HEK293 (cell line): Measurements from ENCODE around the gene PMF1.
A peak's percentile ranks its signal among the peaks of the same experiment; 100 is the strongest.

Experiments used
- CTCF ChIA-PET: fragments of 350-600 bp; formaldehyde crosslinking; extraction: SDS; loops from one replicate; lab custom pipeline; 2021; ENCODE audit warnings: antibody characterized with exemption; lab: Yijun Ruan, JAX
- POLR2A ChIA-PET: fragments of 300-600 bp; formaldehyde crosslinking; extraction: SDS; loops from one replicate; lab custom pipeline; 2020; ENCODE audit warnings: antibody characterized with exemption, inconsistent platforms; lab: Yijun Ruan, JAX
- H3K27ac ChIP-seq: fragments of 200-500 bp; sonication (Bioruptor generic); 2 replicates; pipeline ENCODE4 v1.5.1; 2014; ENCODE audit warnings: low read depth, low read length, control low read depth, inconsistent platforms; ENCODE audit errors: extremely low read depth
- H3K36me3 ChIP-seq, 2 experiments: fragments of 200-500 bp in 1 of 2; sonication (Bioruptor generic) in 1 of 2; 1 replicate in 1 of 2; 2 replicates in 1 of 2; pipeline ENCODE4 v1.5.1; 2014 to 2017; ENCODE audit warnings: inconsistent platforms in 2 of 2, low read length in 2 of 2; ENCODE audit not compliant: control insufficient read depth in 2 of 2, insufficient read depth in 1 of 2
- H3K4me1 ChIP-seq: fragments of 200-500 bp; sonication (Bioruptor generic); 2 replicates; pipeline ENCODE4 v1.5.1; 2014; ENCODE audit warnings: mild to moderate bottlenecking, low read length, inconsistent platforms; ENCODE audit not compliant: control insufficient read depth, insufficient read depth
- H3K4me3 ChIP-seq: 2 replicates; pipeline ENCODE4 v1.5.1; 2011; ENCODE audit warnings: low read depth, mild to moderate bottlenecking, control low read depth, low read length, moderate library complexity
- H3K9me3 ChIP-seq: fragments of 200-500 bp; sonication (Bioruptor generic); 2 replicates; pipeline ENCODE4 v1.5.1; 2014; ENCODE audit warnings: low read depth, low read length, inconsistent platforms; ENCODE audit not compliant: control insufficient read depth, insufficient read depth
- EGR2 ChIP-seq: fragments of 450-650 bp; formaldehyde crosslinking; IDR thresholded peaks from 2 replicates; pipeline ENCODE4 v1.5.1; 2016; ENCODE audit warnings: low read depth, missing biosample characterization, missing genetic modification characterization
- KLF10 ChIP-seq: fragments of 450-650 bp; IDR thresholded peaks from 2 replicates; pipeline ENCODE4 v1.5.1; 2018; ENCODE audit warnings: missing biosample characterization, mild to moderate bottlenecking, missing genetic modification characterization
- KLF16 ChIP-seq: fragments of 450-650 bp; formaldehyde crosslinking; IDR thresholded peaks from 2 replicates; pipeline ENCODE4 v1.5.1; 2017; ENCODE audit warnings: missing biosample characterization, missing genetic modification characterization
- MEIS1 ChIP-seq: sonication (generic); formaldehyde crosslinking; IDR thresholded peaks from 2 replicates; pipeline ENCODE4 v1.8.1; 2022; ENCODE audit warnings: missing genetic modification reagents, mild to moderate bottlenecking, borderline replicate concordance
- MYNN ChIP-seq: fragments of 450-650 bp; formaldehyde crosslinking; IDR thresholded peaks from 2 replicates; pipeline ENCODE4 v1.5.1; 2016; ENCODE audit warnings: missing biosample characterization, missing genetic modification characterization, borderline replicate concordance
- OSR2 ChIP-seq: fragments of 450-650 bp; formaldehyde crosslinking; IDR thresholded peaks from 2 replicates; pipeline ENCODE4 v1.5.1; 2016; ENCODE audit warnings: missing biosample characterization, missing genetic modification characterization
- OVOL3 ChIP-seq: fragments of 450-650 bp; formaldehyde crosslinking; IDR thresholded peaks from 2 replicates; pipeline ENCODE4 v1.5.1; 2016; ENCODE audit warnings: missing biosample characterization, missing genetic modification characterization
- RBAK ChIP-seq: fragments of 450-650 bp; formaldehyde crosslinking; IDR thresholded peaks from 2 replicates; pipeline ENCODE4 v1.5.1; 2016; ENCODE audit warnings: missing biosample characterization, missing genetic modification characterization
- SP7 ChIP-seq: fragments of 450-650 bp; formaldehyde crosslinking; IDR thresholded peaks from 2 replicates; pipeline ENCODE4 v1.5.1; 2016; ENCODE audit warnings: missing biosample characterization, missing genetic modification characterization
- WT1 ChIP-seq: fragments of 450-650 bp; formaldehyde crosslinking; IDR thresholded peaks from 2 replicates; pipeline ENCODE4 v1.5.1; 2016; ENCODE audit warnings: missing biosample characterization, missing genetic modification characterization
- YY1 ChIP-seq: fragments of 450-650 bp; formaldehyde crosslinking; IDR thresholded peaks from 2 replicates; pipeline ENCODE4 v1.5.1; 2018; ENCODE audit warnings: missing biosample characterization, missing genetic modification characterization
- ZBTB10 ChIP-seq: fragments of 450-650 bp; formaldehyde crosslinking; IDR thresholded peaks from 2 replicates; pipeline ENCODE4 v1.5.1; 2016; ENCODE audit warnings: missing biosample characterization, missing genetic modification characterization
- ZBTB48 ChIP-seq: fragments of 450-650 bp; formaldehyde crosslinking; IDR thresholded peaks from 2 replicates; pipeline ENCODE4 v1.5.1; 2016; ENCODE audit warnings: missing biosample characterization, missing genetic modification characterization
- ZBTB8A ChIP-seq: fragments of 450-650 bp; formaldehyde crosslinking; IDR thresholded peaks from 2 replicates; pipeline ENCODE4 v1.5.1; 2016; ENCODE audit warnings: missing biosample characterization, missing genetic modification characterization
- ZNF133 ChIP-seq: fragments of 450-650 bp; formaldehyde crosslinking; IDR thresholded peaks from 2 replicates; pipeline ENCODE4 v1.5.1; 2016; ENCODE audit warnings: missing biosample characterization, missing genetic modification characterization
- ZNF148 ChIP-seq: fragments of 450-650 bp; formaldehyde crosslinking; IDR thresholded peaks from 2 replicates; pipeline ENCODE4 v1.5.0; 2017; ENCODE audit warnings: missing biosample characterization, missing genetic modification characterization, borderline replicate concordance
- ZNF157 ChIP-seq: fragments of 450-650 bp; formaldehyde crosslinking; IDR thresholded peaks from 2 replicates; pipeline ENCODE4 v1.5.1; 2016; ENCODE audit warnings: missing biosample characterization, missing genetic modification characterization
- ZNF214 ChIP-seq: fragments of 450-650 bp; formaldehyde crosslinking; IDR thresholded peaks from 2 replicates; pipeline ENCODE4 v1.5.1; 2017; ENCODE audit warnings: missing biosample characterization, mild to moderate bottlenecking, missing genetic modification characterization, borderline replicate concordance
- ZNF24 ChIP-seq: fragments of 450-650 bp; formaldehyde crosslinking; IDR thresholded peaks from 2 replicates; pipeline ENCODE4 v1.5.1; 2016; ENCODE audit warnings: missing biosample characterization, missing genetic modification characterization
- ZNF335 ChIP-seq: fragments of 450-650 bp; formaldehyde crosslinking; conservative IDR thresholded peaks from 2 replicates; pipeline ENCODE4 v1.5.1; 2016; ENCODE audit warnings: missing biosample characterization, missing genetic modification characterization
- ZNF366 ChIP-seq: fragments of 450-650 bp; formaldehyde crosslinking; conservative IDR thresholded peaks from 2 replicates; pipeline ENCODE4 v1.5.1; 2016; ENCODE audit warnings: missing biosample characterization, missing genetic modification characterization
- ZNF398 ChIP-seq: fragments of 450-650 bp; formaldehyde crosslinking; IDR thresholded peaks from 2 replicates; pipeline ENCODE4 v1.5.1; 2017; ENCODE audit warnings: missing biosample characterization, missing genetic modification characterization
- ZNF521 ChIP-seq: fragments of 450-650 bp; formaldehyde crosslinking; IDR thresholded peaks from 2 replicates; pipeline ENCODE4 v1.5.1; 2017; ENCODE audit warnings: missing biosample characterization, mild to moderate bottlenecking, missing genetic modification characterization
- ZNF777 ChIP-seq: fragments of 450-650 bp; formaldehyde crosslinking; IDR thresholded peaks from 2 replicates; pipeline ENCODE4 v1.5.1; 2017; ENCODE audit warnings: missing biosample characterization, missing genetic modification characterization, borderline replicate concordance
- ZNF792 ChIP-seq: fragments of 450-650 bp; formaldehyde crosslinking; IDR thresholded peaks from 2 replicates; pipeline ENCODE4 v1.5.1; 2016; ENCODE audit warnings: missing biosample characterization, missing genetic modification characterization
- ZSCAN30 ChIP-seq: fragments of 450-650 bp; IDR thresholded peaks from 2 replicates; pipeline ENCODE4 v1.5.1; 2018; ENCODE audit warnings: missing biosample characterization, mild to moderate bottlenecking, missing genetic modification characterization, moderate library complexity
- ZSCAN4 ChIP-seq: fragments of 450-650 bp; formaldehyde crosslinking; IDR thresholded peaks from 2 replicates; pipeline ENCODE4 v1.5.1; 2017; ENCODE audit warnings: missing biosample characterization, missing genetic modification characterization
- TF ChIP-seq, protein P1 (sequence below): fragments of 450-650 bp; formaldehyde crosslinking; IDR thresholded peaks from 2 replicates; pipeline ENCODE4 v1.5.1; 2017; ENCODE audit warnings: missing biosample characterization, missing genetic modification characterization

Gene PMF1

DNA sequence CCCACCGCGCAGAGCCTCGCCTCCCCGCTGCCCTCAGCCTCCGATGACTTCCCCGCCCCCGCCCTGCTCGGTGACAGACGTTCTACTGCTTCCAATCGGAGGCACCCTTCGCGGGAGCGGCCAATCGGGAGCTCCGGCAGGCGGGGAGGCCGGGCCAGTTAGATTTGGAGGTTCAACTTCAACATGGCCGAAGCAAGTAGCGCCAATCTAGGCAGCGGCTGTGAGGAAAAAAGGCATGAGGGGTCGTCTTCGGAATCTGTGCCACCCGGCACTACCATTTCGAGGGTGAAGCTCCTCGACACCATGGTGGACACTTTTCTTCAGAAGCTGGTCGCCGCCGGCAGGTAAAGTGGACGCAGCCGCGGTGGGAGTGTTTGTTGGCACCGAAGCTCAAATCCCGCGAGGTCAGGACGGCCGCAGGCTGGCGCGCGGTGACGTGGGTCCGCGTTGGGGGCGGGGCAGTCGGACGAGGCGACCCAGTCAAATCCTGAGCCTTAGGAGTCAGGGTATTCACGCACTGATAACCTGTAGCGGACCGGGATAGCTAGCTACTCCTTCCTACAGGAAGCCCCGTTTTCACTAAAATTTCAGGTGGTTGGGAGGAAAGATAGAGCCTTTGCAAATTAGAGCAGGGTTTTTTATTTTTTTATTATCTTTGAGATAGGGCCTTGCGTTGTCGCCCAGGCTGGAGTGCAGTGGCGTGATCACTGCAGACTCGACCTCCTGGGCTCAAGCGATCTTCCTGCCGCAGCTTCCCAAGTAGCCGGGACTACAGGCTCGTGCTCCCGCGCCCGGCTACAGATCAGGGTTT is at the start of gene PMF1:
Gene PMF1, plus strand, starts transcription at position 175 of the 811 bp plus-strand sequence. Its CDS starts 9 bp downstream, at position 184.
- Histone ChIP-seq H3K9me3 (no peaks in the 10 kb centered on the region), H3K4me3 (peak within 1 kb of the TSS; percentile 99), H3K36me3 (peaks cover 8 to 43% of the 10 kb centered on the region in 2 experiments; a peak in 2 of 3 replicates), H3K4me1 (no peaks in the 10 kb centered on the region), H3K27ac (peak within 1 kb of the TSS; percentile 91)
- ChIA-PET POLR2A (interaction anchor here (0.5 to 2.7 kb wide), 29 partner anchors 8 to 236 kb away, joined by 3 to 49 read pairs (median 4); partner anchors contain the start of genes LMNA, MEX3A, SEMA4A and SLC25A44), CTCF (interaction anchor here (0.6 to 3.9 kb wide), 10 partner anchors 12 to 625 kb away, joined by 3 to 29 read pairs (median 3); no protein-coding TSS in a partner anchor)
- TF ChIP-seq ZNF335 (tag by site-specific recombination) (peak; percentile 97), EGR2 (tag by site-specific recombination) (peak; percentile 69), ZNF148 (no peak; the same call in 1 of the 2 replicates), MEIS1 (CRISPR knock-in tag) (no peak), ZNF521 (tag by site-specific recombination) (no peak), ZSCAN4 (tag by site-specific recombination) (no peak), SP7 (tag by site-specific recombination) (peak; percentile 82), ZBTB10 (tag by site-specific recombination) (peak; percentile 69; the same call in 1 of the 2 replicates), MYNN (no peak), ZSCAN30 (tag by site-specific recombination) (no peak), ZNF366 (tag by site-specific recombination) (0 out of 2 replicates have a peak, but pooled peaks have one; percentile 41), WT1 (peak; percentile 50), RBAK (tag by site-specific recombination) (no peak), YY1 (tag by site-specific recombination) (peak; percentile 92), ZNF792 (no peak), KLF16 (tag by site-specific recombination) (peak; percentile 90), ZBTB48 (tag by site-specific recombination) (no peak; the same call in 1 of the 2 replicates), ZNF777 (tag by site-specific recombination) (no peak), ZNF157 (no peak), KLF10 (tag by site-specific recombination) (peak; percentile 69; the same call in 1 of the 2 replicates), ZBTB8A (tag by site-specific recombination) (peak; percentile 44; the same call in 1 of the 2 replicates), ZNF133 (no peak), OVOL3 (peak; percentile 38; the same call in 1 of the 2 replicates), ZNF214 (no peak), ZNF398 (tag by site-specific recombination) (no peak), OSR2 (tag by site-specific recombination) (peak; percentile 75; the same call in 1 of the 2 replicates), ZNF24 (tag by site-specific recombination) (peak; percentile 68; the same call in 1 of the 2 replicates)
- TF ChIP-seq, protein P1, sequence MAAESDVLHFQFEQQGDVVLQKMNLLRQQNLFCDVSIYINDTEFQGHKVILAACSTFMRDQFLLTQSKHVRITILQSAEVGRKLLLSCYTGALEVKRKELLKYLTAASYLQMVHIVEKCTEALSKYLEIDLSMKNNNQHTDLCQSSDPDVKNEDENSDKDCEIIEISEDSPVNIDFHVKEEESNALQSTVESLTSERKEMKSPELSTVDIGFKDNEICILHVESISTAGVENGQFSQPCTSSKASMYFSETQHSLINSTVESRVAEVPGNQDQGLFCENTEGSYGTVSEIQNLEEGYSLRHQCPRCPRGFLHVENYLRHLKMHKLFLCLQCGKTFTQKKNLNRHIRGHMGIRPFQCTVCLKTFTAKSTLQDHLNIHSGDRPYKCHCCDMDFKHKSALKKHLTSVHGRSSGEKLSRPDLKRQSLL = no peak
